Stimulated activated CD8-positive, alpha-beta memory T cell treated with anti-CD3 and anti-CD28 coated beads, Interleukin-2, amount 100 ng/mL, for 48 hours (primary cell): Measurements from ENCODE around the gene ZNF57.
"Not testable (repeated sequence)": the region's sequence is repeated elsewhere in the genome, so short reads cannot be mapped to it uniquely, and the experiment has no call there.

Source experiments
- DNase-seq, 2 donors: peaks; one replicate each; pipeline ENCODE4 v3.0.0-alpha.2; 2020; ENCODE audit warnings: low read depth in 2 of 2

Gene ZNF57

DNA sequence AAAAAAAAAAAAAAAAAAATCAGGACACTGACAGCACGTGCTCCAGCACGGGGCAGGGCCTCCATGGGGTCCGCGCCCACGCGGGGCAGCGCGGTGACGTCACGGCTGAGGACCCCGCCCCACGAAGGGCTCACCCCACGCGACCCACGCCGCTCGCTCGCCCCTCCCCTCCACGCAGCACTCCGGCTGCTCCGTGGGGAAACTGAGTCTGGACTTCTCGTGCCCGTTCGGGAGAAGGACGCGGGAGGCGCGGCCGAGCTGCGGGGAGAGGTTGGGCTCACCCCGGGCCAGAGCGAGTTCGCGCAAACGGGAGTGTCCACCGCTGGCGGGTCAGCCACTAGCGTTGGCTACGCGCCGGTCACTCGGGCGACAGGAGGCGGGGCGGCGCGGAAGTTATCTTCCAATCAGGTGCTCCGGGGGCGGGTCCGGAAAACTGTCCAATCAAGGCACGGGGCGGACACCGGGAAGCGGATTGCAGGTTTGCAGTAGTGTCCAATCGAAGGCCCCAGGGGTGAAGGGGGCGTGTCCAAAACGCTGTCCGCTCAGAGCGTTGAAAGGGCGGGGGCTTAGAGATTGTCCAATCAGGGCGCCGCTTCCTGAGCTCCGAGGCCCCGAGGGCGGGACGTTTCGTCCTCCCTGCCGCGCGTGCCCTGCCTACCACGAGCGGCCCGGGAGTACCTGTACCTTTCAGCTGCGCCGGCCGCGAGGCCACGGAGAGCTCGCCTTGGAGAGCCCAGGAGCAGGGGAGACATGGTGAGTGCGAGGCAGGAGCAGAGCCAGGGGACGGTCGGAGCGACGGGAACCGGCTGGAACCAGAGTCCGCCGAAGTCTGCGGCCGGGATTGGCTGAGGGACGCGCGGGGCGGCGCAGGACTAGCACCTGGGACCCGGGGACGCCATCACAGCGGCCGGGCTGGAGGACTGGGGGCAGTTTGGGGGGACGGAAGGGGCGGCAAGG lies at the start of gene ZNF57:
ZNF57 (plus strand) TSS at position 633 of the 957 bp plus-strand sequence; CDS start at position 751, 118 bp downstream.
- DNase-seq, result peak; percentile 98

- DNase-seq, result no peak
Observed at GRCh38 chr19:2852598-2852997, 48.1 kb upstream of the ZNF57 start.

DNA sequence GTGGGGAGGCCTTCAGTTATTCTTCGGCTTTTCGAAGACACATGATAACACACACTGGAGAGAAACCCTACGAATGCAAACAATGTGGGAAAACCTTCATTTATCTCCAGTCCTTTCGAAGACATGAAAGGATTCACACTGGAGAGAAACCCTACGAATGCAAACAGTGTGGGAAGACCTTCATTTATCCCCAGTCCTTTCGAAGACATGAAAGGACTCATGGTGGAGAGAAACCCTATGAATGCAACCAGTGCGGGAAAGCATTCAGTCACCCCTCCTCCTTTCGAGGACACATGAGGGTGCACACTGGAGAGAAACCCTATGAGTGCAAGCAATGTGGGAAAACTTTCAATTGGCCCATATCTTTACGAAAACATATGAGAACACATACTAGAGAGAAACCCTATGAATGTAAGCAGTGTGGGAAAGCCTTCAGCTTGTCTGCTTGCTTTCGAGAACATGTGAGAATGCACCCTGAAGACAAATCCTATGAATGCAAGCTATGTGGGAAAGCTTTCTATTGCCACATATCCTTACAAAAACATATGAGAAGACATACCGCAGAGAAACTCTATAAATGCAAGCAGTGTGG lies 47.6 kb upstream of the ZNF57 start:
- DNase-seq, result no peak

- no peak for DNase-seq
Observed at GRCh38 chr19:2854849-2855248, 45.9 kb upstream of the ZNF57 start.

- DNase-seq, result no peak
Observed at GRCh38 chr19:2856457-2857050, 44.2 kb upstream of the ZNF57 start.

- no peak for DNase-seq
Observed at GRCh38 chr19:2858864-2859263, 41.9 kb upstream of the ZNF57 start.

- no peak for DNase-seq
Observed at GRCh38 chr19:2863816-2864215, 36.9 kb upstream of the ZNF57 start.

DNA sequence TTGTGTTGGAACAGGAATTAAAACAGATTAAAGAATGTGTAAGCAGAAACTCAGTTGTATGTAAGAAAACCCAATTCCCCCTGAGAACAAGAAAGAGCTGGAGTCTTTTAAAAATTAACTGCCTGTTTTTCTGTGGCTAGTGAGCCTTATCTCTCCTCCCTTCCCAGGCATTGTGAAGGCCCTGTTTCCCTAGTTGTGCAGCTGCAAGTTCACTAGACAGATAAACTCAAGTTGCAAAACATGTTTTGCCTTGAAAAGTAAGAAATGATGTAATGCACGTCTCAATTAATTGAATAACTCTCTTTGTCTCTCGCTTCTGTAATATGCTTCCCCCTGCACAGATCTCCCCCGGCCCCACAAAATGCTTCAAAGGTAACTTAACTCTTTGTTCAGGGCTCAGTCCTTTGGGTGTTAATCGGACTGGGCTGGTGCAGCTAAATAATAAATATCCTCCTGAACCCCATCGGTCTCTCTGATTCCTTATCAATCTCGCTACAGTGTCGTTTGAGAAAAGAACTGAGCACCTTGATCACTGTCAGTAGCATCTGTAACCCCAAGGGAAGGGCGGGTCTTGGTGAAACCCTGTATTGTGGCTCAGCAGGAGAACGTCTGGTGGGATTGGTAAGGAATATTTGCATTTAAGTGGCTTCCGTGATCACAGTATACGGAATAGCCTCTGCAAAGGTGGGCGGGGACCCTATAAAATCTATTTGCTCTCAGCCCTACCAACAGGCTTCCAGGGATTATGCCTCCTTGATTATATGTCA lies 35.2 kb upstream of the ZNF57 start:
- DNase-seq, result no peak

DNA sequence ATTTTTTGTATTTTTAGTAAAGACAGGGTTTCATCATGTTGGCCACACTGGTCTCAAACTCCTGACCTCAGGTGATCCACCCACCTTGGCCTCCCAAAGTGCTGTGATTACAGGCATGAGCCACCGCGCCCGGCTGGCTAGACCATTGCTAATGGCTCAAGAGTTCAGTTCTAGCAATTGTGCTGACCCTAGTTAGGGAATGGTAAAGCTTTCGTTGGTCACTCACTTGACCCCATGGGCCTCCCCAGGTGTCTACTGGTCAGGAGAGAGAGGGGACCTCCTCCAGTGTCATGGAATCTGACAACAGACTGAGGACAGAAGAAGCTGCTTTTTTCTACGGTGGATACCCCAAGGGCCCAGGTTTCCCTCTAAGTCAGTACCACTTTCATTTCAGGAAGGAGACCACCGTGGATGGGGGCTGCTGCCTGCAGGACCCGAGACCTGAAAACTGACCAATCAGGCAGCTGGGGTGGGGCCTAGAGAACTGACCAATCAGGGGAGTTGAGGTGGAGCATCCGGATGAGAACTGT lies 34.2 kb upstream of the ZNF57 start:
- no peak for DNase-seq

- no peak for DNase-seq
Observed at GRCh38 chr19:2867025-2867991, 33.4 kb upstream of the ZNF57 start, which contains the start of gene ZNF556. TSS of gene ZNF556 (plus strand) at chr19:2867335. CDS start at chr19:2867422, 87 bp downstream.

DNA sequence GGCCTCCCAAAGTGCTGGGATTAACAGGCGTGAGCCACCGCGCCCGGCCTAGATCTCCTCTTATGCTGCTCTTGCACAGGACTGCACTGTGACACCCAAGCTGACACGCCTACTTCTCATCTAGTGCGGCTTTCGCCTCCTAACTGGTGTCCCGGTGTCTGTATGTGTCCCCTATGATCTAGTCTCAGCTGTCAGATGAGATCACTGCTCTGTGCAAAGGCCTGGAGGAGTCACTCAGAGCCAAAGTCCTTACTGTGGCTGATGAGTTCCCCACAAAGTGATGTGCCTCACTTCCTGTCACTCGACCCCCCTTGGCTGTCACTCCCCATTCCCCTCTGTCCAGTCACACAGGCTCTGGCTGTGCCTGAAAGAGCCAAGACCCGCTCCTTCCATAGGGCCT lies 31.1 kb upstream of the ZNF57 start:
- no peak for DNase-seq

DNA sequence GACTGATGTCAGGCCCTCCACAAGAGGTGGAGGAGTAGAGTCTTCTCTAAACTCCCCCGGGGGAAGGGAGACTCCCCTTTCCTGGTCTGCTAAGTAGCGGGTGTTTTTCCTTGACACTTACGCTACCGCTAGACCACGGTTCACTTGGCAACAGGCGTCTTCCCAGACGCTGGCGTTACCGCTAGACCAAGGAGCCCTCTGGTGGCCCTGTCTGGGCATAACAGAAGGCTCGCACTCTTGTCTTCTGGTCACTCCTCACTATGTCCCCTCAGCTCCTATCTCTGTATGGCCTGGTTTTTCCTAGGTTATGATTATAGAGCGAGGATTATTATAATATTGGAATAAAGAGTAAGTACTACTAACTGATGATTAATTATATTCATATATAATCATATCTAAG lies 28.6 kb upstream of the ZNF57 start:
- not testable (repeated sequence) for DNase-seq

DNA sequence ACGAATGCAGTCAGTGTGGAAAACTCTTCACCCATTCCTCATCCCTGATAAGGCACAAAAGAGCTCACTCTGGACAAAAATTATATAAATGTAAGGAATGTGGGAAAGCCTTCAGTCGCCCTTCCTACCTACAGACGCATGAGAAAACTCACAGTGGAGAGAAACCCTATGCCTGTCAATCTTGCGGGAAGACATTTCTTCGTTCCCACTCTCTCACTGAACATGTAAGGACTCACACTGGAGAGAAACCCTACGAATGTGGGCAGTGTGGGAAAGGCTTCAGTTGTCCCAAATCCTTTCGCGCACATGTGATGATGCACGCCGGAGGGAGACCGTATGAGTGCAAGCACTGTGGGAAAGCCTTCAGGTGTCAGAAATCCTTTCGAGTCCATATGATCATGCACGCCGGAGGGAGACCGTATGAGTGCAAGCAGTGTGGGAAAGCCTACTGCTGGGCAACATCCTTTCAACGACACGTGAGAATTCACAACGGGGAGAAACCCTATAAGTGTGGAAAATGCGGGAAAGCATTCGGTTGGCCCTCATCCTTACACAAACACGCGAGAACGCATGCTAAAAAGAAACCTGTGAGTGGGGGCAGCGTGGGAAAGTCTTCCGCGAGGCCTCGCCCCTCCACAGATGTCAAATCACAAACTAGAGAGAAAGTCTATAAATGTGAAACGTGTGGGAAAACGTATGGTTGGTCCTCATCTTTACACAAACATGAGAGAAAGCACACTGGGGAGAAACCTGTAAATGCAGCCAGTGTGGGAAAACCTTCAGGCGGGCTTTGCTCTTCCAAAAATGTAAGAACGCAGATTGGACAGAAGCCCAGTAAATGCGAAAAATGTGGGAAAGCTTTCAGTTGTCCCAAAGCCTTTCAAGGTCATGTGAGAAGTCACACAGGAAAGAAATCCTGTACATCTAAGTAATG lies 23.1 kb upstream of the ZNF57 start:
- DNase-seq, result no peak

DNA sequence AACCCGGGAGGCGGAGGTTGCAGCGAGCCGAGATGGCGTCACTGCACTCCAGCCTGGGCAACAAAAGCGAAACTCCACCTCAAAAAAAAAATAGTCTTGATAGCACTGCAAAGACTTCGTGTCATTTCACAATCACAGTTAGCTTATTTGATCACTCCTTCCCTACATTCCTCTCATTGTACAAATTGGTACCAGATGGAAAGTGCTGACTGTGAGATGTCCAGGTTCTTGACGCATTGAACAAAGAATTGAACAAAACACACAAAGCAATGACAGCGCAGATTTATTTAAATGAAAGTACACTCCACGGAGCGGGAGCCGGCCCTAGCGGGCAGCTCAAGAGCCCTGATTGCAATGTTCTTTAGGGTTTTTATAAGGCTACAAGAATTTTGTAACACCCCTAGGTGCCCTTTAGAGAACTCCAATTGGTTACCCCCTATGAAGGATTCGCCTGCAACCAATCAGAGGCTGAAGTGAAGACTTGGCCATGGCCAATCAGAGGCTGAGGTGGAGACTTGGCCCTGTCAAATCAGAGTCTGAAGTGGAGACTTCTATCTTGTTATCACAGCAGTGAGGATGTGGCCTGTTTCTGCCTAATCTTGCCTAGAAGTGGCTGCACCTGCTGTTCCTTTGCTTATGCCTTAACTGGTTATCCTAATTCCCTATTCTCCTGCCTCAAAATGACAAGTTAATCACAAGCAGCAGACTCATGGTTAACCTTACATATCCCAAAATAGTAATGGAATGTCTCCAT lies 16.9 kb upstream of the ZNF57 start:
- no peak for DNase-seq

GRCh38 chr19:2885736-2886135 lies 15.0 kb upstream of the ZNF57 start:
- DNase-seq, result no peak

- no peak for DNase-seq
Observed at GRCh38 chr19:2887391-2887914, 13.3 kb upstream of the ZNF57 start.

DNA sequence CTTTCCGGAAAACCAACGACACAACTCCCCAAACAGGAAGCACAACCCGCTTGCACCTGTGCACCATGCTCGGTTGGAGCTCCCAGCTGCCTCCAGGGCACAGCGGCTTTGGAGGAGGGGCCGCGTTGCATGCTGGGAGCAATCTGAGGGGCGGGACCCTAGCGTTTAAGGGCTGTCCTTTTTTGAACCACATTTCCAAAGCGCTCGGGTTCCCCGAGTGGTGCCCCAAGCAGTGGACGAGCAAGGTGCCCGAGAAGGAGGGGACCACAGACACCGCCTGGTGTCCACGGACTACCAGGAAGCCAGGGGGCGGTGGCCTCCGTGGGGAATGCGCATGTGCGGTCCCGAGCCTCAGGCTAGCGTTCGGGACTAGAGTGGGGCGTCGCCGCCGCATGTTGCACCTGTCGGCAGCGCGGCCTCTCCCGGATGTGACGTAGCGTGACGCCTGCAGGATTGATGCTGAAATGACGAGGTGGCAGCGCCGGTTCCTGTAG lies 11.9 kb upstream of the ZNF57 start:
- DNase-seq, result peak in 1 of 2 donors; percentile 48

GRCh38 chr19:2890531-2890930 lies 10.2 kb upstream of the ZNF57 start:
- not testable (repeated sequence) for DNase-seq
